Measurements from ENCODE around the gene C2CD2L. TPM values are rescaled to one million over a fixed set of nuclear protein-coding genes. Genes with fewer than 3 reads are reported as not detected.

C2CD2L gene
- total RNA-seq, 1 donor from 2014 or later: 1.3 TPM

DNA sequence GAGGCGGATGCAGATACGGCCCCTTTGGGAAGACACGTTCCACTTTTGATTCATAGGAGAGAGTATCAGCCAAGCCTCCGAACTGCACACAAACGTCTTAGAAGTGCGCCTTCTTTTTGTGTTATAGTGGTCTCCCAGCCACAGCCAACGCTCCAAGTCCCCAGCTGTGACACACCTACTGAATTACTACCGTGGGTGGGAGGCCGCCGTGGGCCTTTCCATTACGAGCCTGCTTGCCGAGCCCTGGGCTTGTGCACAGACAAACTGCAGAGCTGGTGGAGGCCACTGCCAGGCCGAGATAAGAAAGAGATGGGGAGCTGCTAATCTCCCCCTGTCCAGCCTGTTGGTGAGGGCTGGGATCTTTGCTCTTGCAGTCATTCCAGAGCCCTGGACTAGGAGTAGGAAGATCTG lies 21.7 kb upstream of the C2CD2L start:
- Histone ChIP-seq H3K27me3 (ENCODE audit: control insufficient read depth, insufficient read depth, low read length) (no peaks in the 10 kb centered on the region), H3K36me3 (ENCODE audit: control insufficient read depth, insufficient read depth, low read length) (peaks cover 16% of the 10 kb centered on the region), H3K4me3 (ENCODE audit: low read depth, low read length) (peak overlapping the region; percentile 66)
- no peak for DNase-seq (ENCODE audit: low read depth)
- FAIRE-seq: no peak
- TF ChIP-seq, protein P1, sequence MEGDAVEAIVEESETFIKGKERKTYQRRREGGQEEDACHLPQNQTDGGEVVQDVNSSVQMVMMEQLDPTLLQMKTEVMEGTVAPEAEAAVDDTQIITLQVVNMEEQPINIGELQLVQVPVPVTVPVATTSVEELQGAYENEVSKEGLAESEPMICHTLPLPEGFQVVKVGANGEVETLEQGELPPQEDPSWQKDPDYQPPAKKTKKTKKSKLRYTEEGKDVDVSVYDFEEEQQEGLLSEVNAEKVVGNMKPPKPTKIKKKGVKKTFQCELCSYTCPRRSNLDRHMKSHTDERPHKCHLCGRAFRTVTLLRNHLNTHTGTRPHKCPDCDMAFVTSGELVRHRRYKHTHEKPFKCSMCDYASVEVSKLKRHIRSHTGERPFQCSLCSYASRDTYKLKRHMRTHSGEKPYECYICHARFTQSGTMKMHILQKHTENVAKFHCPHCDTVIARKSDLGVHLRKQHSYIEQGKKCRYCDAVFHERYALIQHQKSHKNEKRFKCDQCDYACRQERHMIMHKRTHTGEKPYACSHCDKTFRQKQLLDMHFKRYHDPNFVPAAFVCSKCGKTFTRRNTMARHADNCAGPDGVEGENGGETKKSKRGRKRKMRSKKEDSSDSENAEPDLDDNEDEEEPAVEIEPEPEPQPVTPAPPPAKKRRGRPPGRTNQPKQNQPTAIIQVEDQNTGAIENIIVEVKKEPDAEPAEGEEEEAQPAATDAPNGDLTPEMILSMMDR (IDR thresholded peaks at IDR 0.05; ENCODE audit: insufficient read depth, low read length, severe bottlenecking): no peak

DNA sequence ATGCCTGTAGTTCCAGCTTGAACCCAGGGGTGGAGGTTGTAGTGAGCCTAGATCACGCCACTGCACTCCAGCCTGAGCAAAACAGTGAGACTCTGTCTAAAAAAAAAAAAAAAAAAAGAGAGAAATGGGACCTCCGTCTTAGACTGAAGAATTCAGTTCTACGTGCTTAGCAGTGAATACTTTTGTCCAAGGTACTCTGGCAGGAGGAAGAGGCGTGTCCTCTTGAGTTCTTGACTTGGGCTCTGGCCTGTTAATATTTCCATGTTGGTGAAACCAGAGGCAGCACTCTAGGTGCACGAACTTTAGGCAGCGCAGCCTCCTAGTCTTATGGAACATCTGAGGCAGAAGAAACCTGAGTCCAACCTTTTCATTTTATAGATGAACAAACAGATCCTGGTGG lies 20.0 kb upstream of the C2CD2L start:
- Histone ChIP-seq H3K27me3 (ENCODE audit: control insufficient read depth, insufficient read depth, low read length) (no peaks in the 10 kb centered on the region), H3K36me3 (ENCODE audit: control insufficient read depth, insufficient read depth, low read length) (peaks cover 6% of the 10 kb centered on the region), H3K4me3 (ENCODE audit: low read depth, low read length) (no peak overlapping the region)
- DNase-seq (ENCODE audit: low read depth) (no peak), FAIRE-seq (no peak)
- TF ChIP-seq, protein P1 (IDR thresholded peaks at IDR 0.05; ENCODE audit: insufficient read depth, low read length, severe bottlenecking): no peak

DNA sequence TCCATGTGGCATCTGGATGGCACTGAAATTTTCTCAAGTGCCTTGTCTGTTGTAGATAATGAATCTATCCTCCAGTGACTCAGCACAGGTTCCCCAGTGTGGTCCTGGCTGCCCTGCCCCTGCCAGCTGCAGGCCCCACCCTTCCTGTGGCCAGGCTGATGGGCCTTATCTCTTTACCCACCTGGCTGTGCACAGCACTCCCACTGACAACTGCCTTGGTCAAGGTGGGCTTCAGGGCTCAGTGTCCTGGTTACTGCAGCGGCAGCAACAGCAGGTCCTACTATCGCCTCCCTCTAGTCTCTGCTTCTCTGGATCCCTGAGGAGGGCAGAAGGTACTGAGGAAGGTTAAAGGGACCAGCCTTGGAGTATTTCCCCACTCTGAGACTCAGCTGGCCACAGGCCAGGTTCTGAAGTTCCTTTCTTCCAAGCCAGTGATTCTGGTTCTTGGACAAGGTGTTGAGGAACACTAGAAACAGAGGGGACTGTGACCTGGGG lies 19.4 kb upstream of the C2CD2L start:
- TF ChIP-seq, protein P1 (IDR thresholded peaks at IDR 0.05; ENCODE audit: insufficient read depth, low read length, severe bottlenecking): no peak
- H3K36me3 ChIP-seq (ENCODE audit: control insufficient read depth, insufficient read depth, low read length): peaks cover 4% of the 10 kb centered on the region
- no peak for FAIRE-seq
- no peaks in the 10 kb centered on the region for H3K27me3 ChIP-seq (ENCODE audit: control insufficient read depth, insufficient read depth, low read length)
- DNase-seq (ENCODE audit: low read depth): peak; percentile 29
- no peak overlapping the region for H3K4me3 ChIP-seq (ENCODE audit: low read depth, low read length)

DNA sequence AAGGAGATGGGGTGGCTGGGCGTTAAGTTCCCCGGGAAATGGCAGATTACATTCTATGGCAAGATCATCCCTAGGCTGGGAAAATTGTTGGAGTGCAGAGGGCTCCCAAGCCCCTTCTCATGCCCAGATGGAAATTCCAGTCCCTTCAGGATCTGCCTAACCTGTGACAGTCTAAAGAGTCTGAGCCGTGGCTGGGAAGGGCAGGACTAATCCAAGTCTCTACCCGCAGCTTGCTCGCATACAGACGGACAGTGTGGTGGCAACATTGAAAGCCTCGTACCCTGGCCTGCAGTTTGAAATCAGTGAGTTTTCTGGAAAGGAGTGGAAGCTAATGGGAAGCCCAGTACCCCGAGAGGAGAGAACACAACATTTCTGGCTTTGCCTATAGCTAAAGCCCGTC lies 18.7 kb upstream of the C2CD2L start:
- DNase-seq (ENCODE audit: low read depth): no peak
- TF ChIP-seq, protein P1 (IDR thresholded peaks at IDR 0.05; ENCODE audit: insufficient read depth, low read length, severe bottlenecking): no peak
- H3K27me3 ChIP-seq (ENCODE audit: control insufficient read depth, insufficient read depth, low read length): no peaks in the 10 kb centered on the region
- H3K36me3 ChIP-seq (ENCODE audit: control insufficient read depth, insufficient read depth, low read length): peaks cover 4% of the 10 kb centered on the region
- H3K4me3 ChIP-seq (ENCODE audit: low read depth, low read length): no peak overlapping the region
- FAIRE-seq: no peak

DNA sequence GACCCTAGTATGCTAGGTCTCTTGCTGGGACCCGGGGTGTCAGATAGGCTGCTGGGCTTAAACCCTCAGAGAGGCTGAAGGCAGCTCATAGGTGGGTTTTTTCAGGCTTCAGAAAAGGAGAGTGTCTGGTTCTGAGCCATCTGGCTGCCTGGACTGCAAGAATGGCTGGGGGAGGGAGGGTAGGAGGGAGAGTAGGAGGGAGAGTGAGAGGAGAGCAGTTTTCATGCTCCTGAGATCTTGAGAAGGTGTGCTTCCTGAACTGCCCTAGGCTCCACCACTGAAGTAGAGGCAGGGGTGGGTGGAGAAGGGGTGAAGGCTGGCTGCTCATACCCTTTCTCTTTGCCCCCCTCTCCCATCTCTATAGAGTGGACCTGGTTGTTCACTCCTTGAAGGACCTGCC lies 17.8 kb upstream of the C2CD2L start:
- Histone ChIP-seq H3K27me3 (ENCODE audit: control insufficient read depth, insufficient read depth, low read length) (no peaks in the 10 kb centered on the region), H3K36me3 (ENCODE audit: control insufficient read depth, insufficient read depth, low read length) (peaks cover 4% of the 10 kb centered on the region), H3K4me3 (ENCODE audit: low read depth, low read length) (no peak overlapping the region)
- DNase-seq (ENCODE audit: low read depth): no peak
- no peak for FAIRE-seq
- TF ChIP-seq, protein P1 (IDR thresholded peaks at IDR 0.05; ENCODE audit: insufficient read depth, low read length, severe bottlenecking): no peak

DNA sequence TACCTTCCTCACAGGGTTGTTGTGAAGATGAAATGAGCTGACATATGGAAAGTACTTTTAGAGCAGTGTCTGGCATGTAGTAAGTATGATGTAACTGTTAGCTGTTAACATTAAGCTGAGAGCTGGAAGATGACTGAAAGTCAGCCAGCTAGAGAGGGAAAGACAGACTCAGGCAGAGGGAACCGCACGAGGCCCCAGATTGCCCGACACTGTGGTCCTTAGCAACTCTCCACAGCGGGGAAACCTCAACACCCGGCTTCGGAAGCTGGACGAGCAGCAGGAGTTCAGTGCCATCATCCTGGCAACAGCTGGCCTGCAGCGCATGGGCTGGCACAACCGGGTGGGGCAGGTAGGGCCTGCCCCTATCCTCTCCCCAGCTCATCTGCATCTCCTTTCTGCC lies 16.0 kb upstream of the C2CD2L start:
- DNase-seq (ENCODE audit: low read depth) (no peak), FAIRE-seq (no peak)
- Histone ChIP-seq H3K4me3 (ENCODE audit: low read depth, low read length) (no peak overlapping the region), H3K27me3 (ENCODE audit: control insufficient read depth, insufficient read depth, low read length) (no peaks in the 10 kb centered on the region), H3K36me3 (ENCODE audit: control insufficient read depth, insufficient read depth, low read length) (peaks cover 4% of the 10 kb centered on the region)
- TF ChIP-seq, protein P1 (IDR thresholded peaks at IDR 0.05; ENCODE audit: insufficient read depth, low read length, severe bottlenecking): no peak
